Progenitor cell of endocrine pancreas (in vitro differentiated cells): ENCODE data around the gene TRAPPC3. TPM values are rescaled to one million over a fixed set of nuclear protein-coding genes. Genes with fewer than 3 reads are reported as not detected.

Source experiments
- DNase-seq: peaks from one replicate; pipeline ENCODE4 v3.0.0; 2021; ENCODE audit warnings: low spot score; ENCODE audit not compliant: unreplicated experiment
- H3K27ac Mint-ChIP-seq: 2 replicates; pipeline ENCODE4 v1.8.0; 2021; ENCODE audit warnings: mild to moderate bottlenecking, moderate library complexity, mixed read lengths
- H3K27me3 Mint-ChIP-seq: 2 replicates; pipeline ENCODE4 v1.8.0; 2021; ENCODE audit warnings: mixed read lengths
- H3K36me3 Mint-ChIP-seq: 2 replicates; pipeline ENCODE4 v1.8.0; 2022; ENCODE audit warnings: mixed read lengths; ENCODE audit not compliant: insufficient read depth
- H3K4me1 Mint-ChIP-seq: 2 replicates; pipeline ENCODE4 v1.8.0; 2021; ENCODE audit warnings: low read depth, mixed read lengths
- H3K4me3 Mint-ChIP-seq: 2 replicates; pipeline ENCODE4 v1.8.0; 2021; ENCODE audit warnings: low read depth, mild to moderate bottlenecking, moderate library complexity, mixed read lengths
- H3K9me3 Mint-ChIP-seq: 2 replicates; pipeline ENCODE4 v1.8.0; 2021; ENCODE audit warnings: low read depth, mixed read lengths
- CTCF ChIP-seq: fragments of 200-600 bp; sonication (generic); IDR thresholded peaks from one replicate; pipeline ENCODE4 v1.5.0; 2021; ENCODE audit warnings: antibody characterized with exemption, mild to moderate bottlenecking; ENCODE audit not compliant: unreplicated experiment
- total RNA-seq: library from RNA; stranded (reverse); gene quantifications from 2 replicates; pipeline ENCODE4 v1.2.1, GENCODE V29; 2021

TRAPPC3 gene
- total RNA-seq, 1 donor from 2014 or later: 63.6 TPM

- peaks cover 1% of the 10 kb centered on the region for H3K36me3 Mint-ChIP-seq
- H3K4me1 Mint-ChIP-seq: no peaks in the 10 kb centered on the region
- no peak overlapping the region for H3K4me3 Mint-ChIP-seq
- DNase-seq: no peak
- no peak for TF ChIP-seq CTCF
- no peaks in the 10 kb centered on the region for H3K27me3 Mint-ChIP-seq
- no peaks in the 10 kb centered on the region for H3K9me3 Mint-ChIP-seq
- no peak overlapping the region for H3K27ac Mint-ChIP-seq
Measured at GRCh38 chr1:36095760-36096405, 53.4 kb downstream of the TRAPPC3 start.

- H3K36me3 Mint-ChIP-seq: peaks cover 1% of the 10 kb centered on the region
- no peaks in the 10 kb centered on the region for H3K27me3 Mint-ChIP-seq
- H3K4me3 Mint-ChIP-seq: no peak overlapping the region
- no peaks in the 10 kb centered on the region for H3K9me3 Mint-ChIP-seq
- H3K27ac Mint-ChIP-seq: no peak overlapping the region
- no peak for DNase-seq
- TF ChIP-seq CTCF: no peak
- H3K4me1 Mint-ChIP-seq: peaks cover 4% of the 10 kb centered on the region
Measured at GRCh38 chr1:36094621-36095061, 54.6 kb downstream of the TRAPPC3 start.

- Mint-ChIP-seq H3K27me3 (no peaks in the 10 kb centered on the region), H3K4me1 (peaks cover 10% of the 10 kb centered on the region), H3K27ac (no peak overlapping the region), H3K9me3 (no peaks in the 10 kb centered on the region), H3K4me3 (no peak overlapping the region), H3K36me3 (peaks cover 1% of the 10 kb centered on the region)
- no peak for TF ChIP-seq CTCF
- DNase-seq: no peak
Measured at GRCh38 chr1:36093929-36094328, 55.4 kb downstream of the TRAPPC3 start.

- no peak for DNase-seq
- Mint-ChIP-seq H3K36me3 (peaks cover 1% of the 10 kb centered on the region), H3K4me1 (peaks cover 10% of the 10 kb centered on the region)
Measured at GRCh38 chr1:36093226-36093625, 56.1 kb downstream of the TRAPPC3 start.

GRCh38 chr1:36092798-36093185 is 56.5 kb downstream of the TRAPPC3 start:
- Mint-ChIP-seq H3K27me3 (no peaks in the 10 kb centered on the region), H3K36me3 (peaks cover 1% of the 10 kb centered on the region), H3K27ac (no peak overlapping the region), H3K4me3 (no peak overlapping the region), H3K4me1 (peaks cover 10% of the 10 kb centered on the region), H3K9me3 (no peaks in the 10 kb centered on the region)
- TF ChIP-seq CTCF: no peak
- DNase-seq: no peak

More at GRCh38 chr1:36093226-36093625, 56.1 kb downstream of the TRAPPC3 start:
- no peaks in the 10 kb centered on the region for H3K9me3 Mint-ChIP-seq
- H3K27ac Mint-ChIP-seq: no peak overlapping the region
- H3K4me3 Mint-ChIP-seq: no peak overlapping the region
- no peak for TF ChIP-seq CTCF
- no peaks in the 10 kb centered on the region for H3K27me3 Mint-ChIP-seq
